ENCODE data around the gene SIX2. TPM values are rescaled to one million over a fixed set of nuclear protein-coding genes. Genes with fewer than 3 reads are reported as not detected.

Gene SIX2
- total and polyA plus RNA-seq, 9 of the 15 experiments (the other 6 are each of a cell fraction or from before 2014, with no cell fraction given) = not detected

DNA sequence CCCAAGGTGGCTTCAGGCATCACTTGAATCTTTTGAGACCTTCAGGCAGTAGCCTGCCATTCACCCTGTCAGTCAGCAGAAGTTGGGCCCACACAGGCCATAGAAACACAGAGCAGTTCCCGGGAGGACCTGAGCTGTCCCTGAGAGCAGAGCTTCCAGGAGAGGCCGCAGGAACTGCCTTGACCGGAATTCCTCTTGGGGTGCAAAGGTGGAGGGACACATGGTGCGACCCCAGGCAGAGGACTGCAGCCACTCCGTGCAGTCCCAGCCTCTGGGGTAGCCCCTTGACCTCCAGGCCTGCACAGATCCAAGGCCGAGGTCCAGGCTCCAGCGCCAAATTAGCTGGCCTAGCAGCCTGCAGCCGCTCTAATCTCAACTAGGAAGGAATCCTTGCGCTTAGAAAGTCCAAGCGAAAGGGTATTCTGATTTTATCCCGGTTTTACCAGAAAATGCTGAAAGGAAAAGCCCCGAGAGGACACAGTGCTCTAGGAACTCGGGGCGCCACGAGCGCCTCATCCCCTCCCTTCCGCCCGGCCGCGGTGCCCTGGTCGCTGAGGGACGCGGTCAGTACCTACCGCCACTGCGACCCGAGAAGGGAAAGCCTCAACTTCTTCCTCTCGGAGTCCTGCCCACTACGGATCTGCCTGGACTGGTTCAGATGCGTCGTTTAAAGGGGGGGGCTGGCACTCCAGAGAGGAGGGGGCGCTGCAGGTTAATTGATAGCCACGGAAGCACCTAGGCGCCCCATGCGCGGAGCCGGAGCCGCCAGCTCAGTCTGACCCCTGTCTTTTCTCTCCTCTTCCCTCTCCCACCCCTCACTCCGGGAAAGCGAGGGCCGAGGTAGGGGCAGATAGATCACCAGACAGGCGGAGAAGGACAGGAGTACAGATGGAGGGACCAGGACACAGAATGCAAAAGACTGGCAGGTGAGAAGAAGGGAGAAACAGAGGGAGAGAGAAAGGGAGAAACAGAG, 5.4 kb downstream of the SIX2 start (continued):
- TF ChIP-seq ZNF695 (CRISPR knock-in tag; IDR thresholded peaks at IDR 0.05) = no peak
- no peak for TF ChIP-seq NCOA1 (IDR thresholded peaks at IDR 0.05; ENCODE audit: low read depth)

DNA sequence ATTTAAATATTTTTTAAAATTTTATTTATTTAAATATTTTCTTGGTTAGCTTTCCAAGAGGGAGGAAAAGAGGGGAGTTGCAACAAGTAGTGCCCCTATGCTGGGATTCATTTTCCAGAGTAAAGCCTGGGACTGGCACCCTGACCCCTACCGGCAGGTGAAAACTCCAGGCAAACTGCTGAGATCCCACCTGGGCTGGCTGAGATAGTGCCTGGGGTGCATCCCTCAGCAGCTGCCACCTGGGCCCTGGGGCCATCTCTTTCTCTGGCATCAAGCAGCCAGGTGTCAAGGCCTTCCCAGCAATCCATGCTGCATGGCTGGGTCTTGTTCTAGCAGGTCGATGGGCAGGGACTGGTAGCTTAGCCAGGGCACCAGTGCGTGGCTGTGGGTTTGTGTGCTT, 6.6 kb downstream of the SIX2 start:
- ChIA-PET CTCF (ENCODE audit: low intra/inter-chr PET ratio) (no interaction called here), POLR2A (no interaction called here)
- H3K79me2 ChIP-seq (ENCODE audit: control insufficient read depth, insufficient read depth, low read length) = no peaks in the 10 kb centered on the region
- TF ChIP-seq, protein P1, sequence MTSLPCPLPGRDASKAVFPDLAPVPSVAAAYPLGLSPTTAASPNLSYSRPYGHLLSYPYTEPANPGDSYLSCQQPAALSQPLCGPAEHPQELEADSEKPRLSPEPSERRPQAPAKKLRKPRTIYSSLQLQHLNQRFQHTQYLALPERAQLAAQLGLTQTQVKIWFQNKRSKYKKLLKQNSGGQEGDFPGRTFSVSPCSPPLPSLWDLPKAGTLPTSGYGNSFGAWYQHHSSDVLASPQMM (CRISPR knock-in tag; IDR thresholded peaks at IDR 0.05) = no peak
- TF ChIP-seq KAT2B (IDR thresholded peaks at IDR 0.05; ENCODE audit: low read depth, low read length) = no peak
- TF ChIP-seq TCF7L2 (IDR thresholded peaks at IDR 0.05; ENCODE audit: low read depth, low read length) = no peak
- TF ChIP-seq DNMT1 (IDR thresholded peaks at IDR 0.05) = no peak
- no peak for TF ChIP-seq SNIP1 (IDR thresholded peaks at IDR 0.05; ENCODE audit: low read depth)
- TF ChIP-seq HCFC1 (IDR thresholded peaks at IDR 0.05; ENCODE audit: low read depth, low read length) = no peak
- no peak for TF ChIP-seq SMARCA4 (IDR thresholded peaks at IDR 0.05)
- no peak overlapping the region for H3K4me2 ChIP-seq (ENCODE audit: insufficient read depth, low read length)
- no peak overlapping the region for H3K9ac ChIP-seq (ENCODE audit: insufficient read depth in 1 of 2, low read depth in 2 of 2, low read length in 2 of 2)
- H3K9me1 ChIP-seq (ENCODE audit: control insufficient read depth, insufficient read depth, low read length) = no peaks in the 10 kb centered on the region
- peaks cover 56 to 87% of the 10 kb centered on the region in 2 experiments; a peak in 4 of 5 replicates for H3K27me3 ChIP-seq (ENCODE audit: control insufficient read depth in 2 of 2, insufficient read depth in 2 of 2, low read length in 2 of 2)
- BruUV-seq (replicated peaks) = no TSS peak
- no peaks in the 10 kb centered on the region for H4K20me1 ChIP-seq (replicated peaks; ENCODE audit: control insufficient read depth, insufficient read depth, low read length)
- H2AFZ ChIP-seq (ENCODE audit: low read depth, low read length) = no peak overlapping the region
- H3K27ac ChIP-seq (ENCODE audit: extremely low read depth, low read depth, low read length) = no peak overlapping the region
- FAIRE-seq (no peak), DNase-seq (ENCODE audit: extremely low read depth in 1 of 4, low spot score in 3 of 4) (no peak), ATAC-seq (no peak)
- in situ Hi-C loops (cut with MboI) = no loop called here
- 0% methylated on average over 3 of the region's 3 CpGs for WGBS (ENCODE audit: insufficient coverage, low coverage, missing lambda C conversion rate)
- H3K4me3 ChIP-seq = no peak overlapping the region
- intact Hi-C loops (cut with micrococcal nuclease) = no loop called here
- H3K9me3 ChIP-seq (replicated peaks; ENCODE audit: control insufficient read depth, insufficient read depth, low read depth, low read length) = no peaks in the 10 kb centered on the region
- H3K36me3 ChIP-seq (ENCODE audit: control insufficient read depth, insufficient read depth, low read length) = no peaks in the 10 kb centered on the region
- peaks cover 0 to 13% of the 10 kb centered on the region in 2 experiments; a peak in 1 of 5 replicates for H3K4me1 ChIP-seq (replicated peaks in 1 of 2; ENCODE audit: control insufficient read depth in 2 of 2, insufficient read depth in 2 of 2, low read length in 2 of 2)

Measured in K562 (cell line).